Fibroblast of mammary gland (primary cell): ENCODE results near the gene RAB31.

ENCODE experiments used
- DNase-seq: peaks from one replicate; pipeline ENCODE4 v3.0.0-alpha.2; 2010; ENCODE audit warnings: low read depth
- H3K4me3 ChIP-seq: 2 replicates; pipeline ENCODE4 v1.5.1; 2011; ENCODE audit warnings: low read depth, mild to moderate bottlenecking, low read length, moderate library complexity; ENCODE audit not compliant: control insufficient read depth
- CTCF ChIP-seq: conservative IDR thresholded peaks from 2 replicates; pipeline ENCODE4 v1.5.1; 2011; ENCODE audit warnings: low read depth, low read length, inconsistent platforms; ENCODE audit not compliant: control insufficient read depth, insufficient read depth

Gene RAB31

GRCh38 chr18:9740071-9740470 lies 32.0 kb downstream of the RAB31 start:
- H3K4me3 ChIP-seq, result no peak overlapping the region
- no peak for TF ChIP-seq CTCF
- no peak for DNase-seq

- no peak for DNase-seq
- TF ChIP-seq CTCF, result no peak
- no peak overlapping the region for H3K4me3 ChIP-seq
These were observed 33.3 kb downstream of the RAB31 start for GRCh38 chr18:9741406-9741792.

- TF ChIP-seq CTCF, result no peak
- peak; percentile 68 for DNase-seq
- H3K4me3 ChIP-seq, result no peak overlapping the region
These were observed 33.9 kb downstream of the RAB31 start for GRCh38 chr18:9741793-9742523.

- no peak overlapping the region for H3K4me3 ChIP-seq
- DNase-seq, result peak; percentile 49
- TF ChIP-seq CTCF, result no peak
These were observed 34.5 kb downstream of the RAB31 start for GRCh38 chr18:9742524-9743131.

GRCh38 chr18:9743200-9744016 lies 35.3 kb downstream of the RAB31 start:
- no peak overlapping the region for H3K4me3 ChIP-seq
- no peak for TF ChIP-seq CTCF
- DNase-seq, result peak; percentile 97

GRCh38 chr18:9746958-9747357 lies 38.9 kb downstream of the RAB31 start:
- H3K4me3 ChIP-seq, result no peak overlapping the region
- no peak for DNase-seq
- no peak for TF ChIP-seq CTCF
